Stimulated activated CD4-positive, alpha-beta T cell treated with anti-CD3 and anti-CD28 coated beads, Interleukin-1b, Interleukin-23, amount 100 ng/mL, for 1 hour (primary cell): ENCODE results near the gene DIP2C.

Experiments used
- DNase-seq, 2 donors: peaks; one replicate each; pipeline ENCODE4 v3.0.0-alpha.2; 2020; ENCODE audit warnings: low read depth in 2 of 2

DIP2C gene, protein sequence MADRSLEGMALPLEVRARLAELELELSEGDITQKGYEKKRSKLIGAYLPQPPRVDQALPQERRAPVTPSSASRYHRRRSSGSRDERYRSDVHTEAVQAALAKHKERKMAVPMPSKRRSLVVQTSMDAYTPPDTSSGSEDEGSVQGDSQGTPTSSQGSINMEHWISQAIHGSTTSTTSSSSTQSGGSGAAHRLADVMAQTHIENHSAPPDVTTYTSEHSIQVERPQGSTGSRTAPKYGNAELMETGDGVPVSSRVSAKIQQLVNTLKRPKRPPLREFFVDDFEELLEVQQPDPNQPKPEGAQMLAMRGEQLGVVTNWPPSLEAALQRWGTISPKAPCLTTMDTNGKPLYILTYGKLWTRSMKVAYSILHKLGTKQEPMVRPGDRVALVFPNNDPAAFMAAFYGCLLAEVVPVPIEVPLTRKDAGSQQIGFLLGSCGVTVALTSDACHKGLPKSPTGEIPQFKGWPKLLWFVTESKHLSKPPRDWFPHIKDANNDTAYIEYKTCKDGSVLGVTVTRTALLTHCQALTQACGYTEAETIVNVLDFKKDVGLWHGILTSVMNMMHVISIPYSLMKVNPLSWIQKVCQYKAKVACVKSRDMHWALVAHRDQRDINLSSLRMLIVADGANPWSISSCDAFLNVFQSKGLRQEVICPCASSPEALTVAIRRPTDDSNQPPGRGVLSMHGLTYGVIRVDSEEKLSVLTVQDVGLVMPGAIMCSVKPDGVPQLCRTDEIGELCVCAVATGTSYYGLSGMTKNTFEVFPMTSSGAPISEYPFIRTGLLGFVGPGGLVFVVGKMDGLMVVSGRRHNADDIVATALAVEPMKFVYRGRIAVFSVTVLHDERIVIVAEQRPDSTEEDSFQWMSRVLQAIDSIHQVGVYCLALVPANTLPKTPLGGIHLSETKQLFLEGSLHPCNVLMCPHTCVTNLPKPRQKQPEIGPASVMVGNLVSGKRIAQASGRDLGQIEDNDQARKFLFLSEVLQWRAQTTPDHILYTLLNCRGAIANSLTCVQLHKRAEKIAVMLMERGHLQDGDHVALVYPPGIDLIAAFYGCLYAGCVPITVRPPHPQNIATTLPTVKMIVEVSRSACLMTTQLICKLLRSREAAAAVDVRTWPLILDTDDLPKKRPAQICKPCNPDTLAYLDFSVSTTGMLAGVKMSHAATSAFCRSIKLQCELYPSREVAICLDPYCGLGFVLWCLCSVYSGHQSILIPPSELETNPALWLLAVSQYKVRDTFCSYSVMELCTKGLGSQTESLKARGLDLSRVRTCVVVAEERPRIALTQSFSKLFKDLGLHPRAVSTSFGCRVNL (N-terminal part only)

DNA sequence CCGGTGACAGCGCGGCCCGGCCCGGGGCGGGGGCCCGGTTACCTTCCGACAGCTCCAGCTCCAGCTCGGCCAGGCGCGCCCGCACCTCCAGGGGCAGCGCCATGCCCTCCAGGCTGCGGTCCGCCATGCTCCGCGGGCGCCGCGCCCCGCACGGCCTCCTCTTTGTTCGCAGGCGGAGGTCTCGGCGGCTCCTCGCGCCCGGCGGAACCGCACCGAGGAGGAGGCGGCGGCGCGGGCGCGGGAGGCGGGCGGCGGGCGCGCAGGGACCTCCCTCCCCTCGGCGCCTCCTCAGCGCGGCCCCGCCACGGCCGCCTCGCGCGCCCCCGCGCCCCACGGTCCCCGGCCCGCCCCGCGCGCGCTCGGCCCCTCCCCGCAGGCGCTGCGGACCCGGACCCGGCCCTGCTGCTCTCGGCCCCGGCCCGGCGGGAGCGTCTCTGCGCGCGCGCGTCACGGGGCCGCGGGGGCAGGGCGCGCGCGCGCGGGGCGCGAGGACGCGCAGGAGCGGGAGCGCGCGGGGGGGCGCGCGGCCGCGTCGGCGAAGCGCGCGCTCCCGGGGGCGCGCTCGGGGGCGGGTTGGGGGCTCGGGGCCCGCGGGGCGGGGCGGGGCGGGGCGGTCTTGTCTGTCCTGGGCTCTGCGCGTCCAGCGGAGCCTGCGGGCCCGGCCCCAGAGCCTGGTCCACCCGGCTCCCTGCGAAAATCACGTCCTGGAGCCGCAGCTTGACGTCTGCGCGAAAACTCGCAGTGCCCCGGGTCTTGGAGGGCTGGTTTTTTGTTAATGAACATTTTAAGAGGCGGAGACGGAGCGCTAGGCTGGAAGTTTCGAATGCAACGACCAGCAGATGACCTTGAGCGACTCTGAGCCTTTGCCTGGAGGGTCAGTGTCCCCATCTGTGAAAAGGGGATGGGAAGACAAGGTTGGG lies at the start of gene DIP2C:
DIP2C (minus strand) TSS at position 217 of the 920 bp plus-strand sequence; CDS start at position 127, 90 bp downstream.
- DNase-seq: no peak

GRCh38 chr10:734481-734880 lies 45.0 kb upstream of the DIP2C start:
- DNase-seq: no peak

DNA sequence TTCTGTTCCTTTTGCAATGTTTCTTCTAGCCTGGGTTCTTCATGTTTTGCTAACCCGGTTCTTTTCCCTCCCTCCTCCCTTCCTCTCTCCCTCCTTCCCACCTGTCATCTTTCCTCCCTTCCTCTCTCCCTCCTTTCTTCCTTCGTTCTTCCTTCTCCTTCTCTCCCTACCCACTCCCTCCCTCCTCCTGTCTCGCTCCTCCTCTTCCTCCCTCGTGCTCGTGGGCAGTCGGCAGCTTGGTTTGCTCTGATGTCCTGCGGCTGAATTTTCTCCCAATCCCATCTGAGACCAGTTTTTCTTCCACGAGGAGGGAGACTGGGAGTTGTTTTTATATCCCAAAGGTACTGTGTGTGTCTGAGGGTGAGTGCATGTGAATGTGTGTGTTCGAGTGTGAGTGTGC lies 43.6 kb upstream of the DIP2C start:
- no peak for DNase-seq

DNA sequence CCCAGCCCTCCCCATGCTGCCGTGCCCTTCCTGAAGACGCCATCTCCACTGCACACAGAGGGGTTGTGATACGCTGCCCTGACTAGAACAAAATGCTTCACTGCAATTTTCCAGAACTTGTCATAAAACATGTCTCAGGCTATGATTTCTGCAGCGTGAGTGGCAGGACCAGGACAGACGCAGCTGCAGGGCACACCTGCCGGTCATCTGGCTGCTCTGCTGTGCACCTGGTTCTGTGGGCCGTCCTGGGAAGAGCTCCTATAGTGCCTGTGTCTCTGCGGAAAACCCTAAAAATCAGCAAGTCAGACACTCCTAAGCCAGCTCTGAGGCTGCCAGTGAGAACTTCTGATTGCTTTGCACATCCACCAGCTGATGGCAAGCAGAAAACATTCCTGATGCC lies 39.7 kb upstream of the DIP2C start:
- DNase-seq: no peak

DNA sequence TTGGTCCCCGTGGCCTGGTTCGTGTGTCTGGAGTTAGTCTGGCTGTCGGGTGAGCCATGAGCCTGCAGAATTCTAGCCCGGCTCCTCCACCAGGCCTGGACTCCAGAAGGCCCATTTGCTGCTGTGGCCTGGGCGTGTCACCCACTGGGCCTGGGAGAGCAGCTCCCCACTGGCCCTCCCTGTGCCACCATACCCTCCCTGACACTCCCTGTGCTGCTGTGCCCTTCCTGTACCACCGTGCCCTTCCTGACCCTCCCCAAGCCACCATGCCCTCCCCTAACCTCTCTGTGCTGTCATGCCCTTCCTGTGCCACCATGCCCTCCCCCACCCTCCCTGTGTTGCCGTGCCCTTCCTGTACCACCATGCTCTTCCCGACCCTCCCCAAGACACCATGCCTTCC lies 39.1 kb upstream of the DIP2C start:
- no peak for DNase-seq

DNA sequence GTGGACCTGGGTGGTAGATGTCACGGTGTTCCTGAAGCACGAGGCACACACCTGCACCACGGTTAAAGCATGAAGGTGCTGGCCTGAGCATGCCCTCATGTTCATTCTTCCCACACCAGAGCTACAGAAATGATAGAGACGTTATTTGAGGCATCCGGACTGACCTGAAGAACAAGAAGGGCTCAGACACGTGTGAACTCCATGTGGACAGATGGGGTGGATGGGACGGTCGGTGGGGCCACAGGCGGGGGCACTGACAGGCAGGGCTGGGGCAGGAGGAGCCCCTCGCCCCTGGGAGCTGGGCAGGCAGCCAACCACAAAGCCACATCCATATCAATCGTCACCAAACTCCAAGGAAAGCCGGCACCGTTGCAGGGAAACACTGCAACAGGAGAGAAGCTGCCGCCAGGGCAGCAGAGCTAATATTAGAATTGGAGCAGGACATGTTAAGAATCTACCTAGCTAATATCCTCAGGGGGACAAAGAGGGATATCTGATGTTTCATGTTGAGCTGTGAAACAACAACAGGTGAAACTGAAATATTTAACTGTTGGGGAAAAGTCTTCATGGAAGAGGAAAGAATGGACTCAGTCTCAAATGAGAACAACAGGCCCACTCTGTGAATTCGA lies 37.8 kb upstream of the DIP2C start:
- no peak for DNase-seq

GRCh38 chr10:725786-726185 lies 36.3 kb upstream of the DIP2C start:
- no peak for DNase-seq

- DNase-seq: no peak
Measured at GRCh38 chr10:725302-725701, 35.8 kb upstream of the DIP2C start.

GRCh38 chr10:723973-724372 lies 34.5 kb upstream of the DIP2C start:
- DNase-seq: no peak

- DNase-seq: no peak
Measured at GRCh38 chr10:722281-723060, 33.0 kb upstream of the DIP2C start.

DNA sequence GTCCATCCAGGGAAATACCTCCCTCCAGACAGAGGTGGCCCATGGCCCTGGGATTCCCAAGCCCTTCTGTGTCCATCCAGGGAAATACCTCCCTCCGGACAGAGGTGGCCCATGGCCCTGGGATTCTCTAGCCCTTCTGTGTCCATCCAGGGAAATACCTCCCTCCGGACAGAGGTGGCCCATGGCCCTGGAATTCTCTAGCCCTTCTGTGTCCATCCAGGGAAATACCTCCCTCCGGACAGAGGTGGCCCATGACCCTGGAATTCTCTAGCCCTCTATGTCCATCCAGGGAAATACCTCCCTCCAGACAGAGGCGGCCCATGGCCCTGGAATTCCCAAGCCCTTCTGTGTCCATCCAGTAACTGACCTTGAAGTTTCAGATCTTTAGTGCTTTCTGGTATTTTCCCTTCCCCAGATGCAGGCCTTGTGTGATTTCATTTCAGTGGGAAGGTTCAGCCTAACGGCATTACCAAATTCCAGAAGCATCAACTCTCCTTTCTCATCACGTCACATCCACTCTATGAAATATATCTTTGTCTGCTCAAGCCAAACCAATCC lies 28.8 kb upstream of the DIP2C start:
- no peak for DNase-seq

GRCh38 chr10:717458-717857 lies 28.0 kb upstream of the DIP2C start:
- DNase-seq: no peak

- DNase-seq: no peak
Measured at GRCh38 chr10:716821-717220, 27.4 kb upstream of the DIP2C start.

DNA sequence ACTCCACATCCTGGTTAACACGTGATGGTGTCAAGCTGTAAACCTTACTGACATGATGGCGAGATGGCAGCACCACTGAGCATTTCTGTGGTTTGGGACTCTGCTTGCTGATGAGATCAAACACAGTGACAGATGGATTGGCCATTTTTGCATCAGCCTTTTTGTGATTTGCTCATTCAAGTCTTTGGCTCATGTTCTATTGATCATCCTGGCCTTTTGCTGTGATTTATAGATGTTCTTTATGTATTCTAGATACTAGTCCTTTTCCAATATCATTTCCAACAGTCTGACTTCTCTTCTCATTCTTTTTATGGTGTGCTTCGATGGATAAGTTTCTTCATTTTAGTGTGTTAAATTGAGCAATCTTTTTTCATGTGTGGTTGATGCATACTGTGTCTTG lies 24.7 kb upstream of the DIP2C start:
- DNase-seq: no peak

DNA sequence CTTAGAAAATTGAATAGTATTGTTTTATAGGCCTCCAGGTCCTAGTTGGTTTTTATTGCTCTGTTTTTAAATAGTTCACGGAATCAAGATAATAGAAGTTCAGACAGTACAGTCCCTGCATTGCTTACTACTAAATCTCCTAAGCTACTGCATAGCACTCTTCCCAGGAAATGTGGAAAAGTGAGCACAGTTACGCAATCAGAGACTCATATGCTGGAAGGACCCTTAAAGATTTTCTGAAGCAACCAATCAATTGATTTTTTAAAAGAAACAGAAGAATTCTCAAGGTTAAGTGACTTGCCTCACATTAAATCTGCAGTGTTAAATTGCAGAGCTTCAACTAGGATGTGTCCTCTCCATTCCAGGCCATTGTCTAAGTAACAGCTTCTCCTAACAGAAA lies 23.1 kb upstream of the DIP2C start:
- no peak for DNase-seq

GRCh38 chr10:712089-712488 lies 22.6 kb upstream of the DIP2C start:
- DNase-seq: no peak

GRCh38 chr10:707861-708260 lies 18.4 kb upstream of the DIP2C start:
- DNase-seq: no peak

- DNase-seq: no peak
Measured at GRCh38 chr10:707456-707855, 18.0 kb upstream of the DIP2C start.

GRCh38 chr10:703118-703517 lies 13.7 kb upstream of the DIP2C start:
- DNase-seq: no peak
